Choroid plexus epithelial cell (primary cell): ENCODE measurements around the gene SHC3.

Experiments
- DNase-seq: peaks from one replicate; pipeline ENCODE4 v3.0.0-alpha.2; 2010; ENCODE audit warnings: low read depth
- H3K4me3 ChIP-seq: 2 replicates; pipeline ENCODE4 v1.5.1; 2011; ENCODE audit warnings: low read depth, mild to moderate bottlenecking, control low read depth, low read length, moderate library complexity
- TF ChIP-seq, protein P1 (sequence below): conservative IDR thresholded peaks from 2 replicates; pipeline ENCODE4 v1.5.1; 2011; ENCODE audit warnings: low read depth, mild to moderate bottlenecking, control low read depth, inconsistent platforms, low read length, moderate library complexity

SHC3 gene

GRCh38 chr9:89097219-89097618 lies 81.4 kb downstream of the SHC3 start:
- no peak for DNase-seq
- TF ChIP-seq, protein P1, sequence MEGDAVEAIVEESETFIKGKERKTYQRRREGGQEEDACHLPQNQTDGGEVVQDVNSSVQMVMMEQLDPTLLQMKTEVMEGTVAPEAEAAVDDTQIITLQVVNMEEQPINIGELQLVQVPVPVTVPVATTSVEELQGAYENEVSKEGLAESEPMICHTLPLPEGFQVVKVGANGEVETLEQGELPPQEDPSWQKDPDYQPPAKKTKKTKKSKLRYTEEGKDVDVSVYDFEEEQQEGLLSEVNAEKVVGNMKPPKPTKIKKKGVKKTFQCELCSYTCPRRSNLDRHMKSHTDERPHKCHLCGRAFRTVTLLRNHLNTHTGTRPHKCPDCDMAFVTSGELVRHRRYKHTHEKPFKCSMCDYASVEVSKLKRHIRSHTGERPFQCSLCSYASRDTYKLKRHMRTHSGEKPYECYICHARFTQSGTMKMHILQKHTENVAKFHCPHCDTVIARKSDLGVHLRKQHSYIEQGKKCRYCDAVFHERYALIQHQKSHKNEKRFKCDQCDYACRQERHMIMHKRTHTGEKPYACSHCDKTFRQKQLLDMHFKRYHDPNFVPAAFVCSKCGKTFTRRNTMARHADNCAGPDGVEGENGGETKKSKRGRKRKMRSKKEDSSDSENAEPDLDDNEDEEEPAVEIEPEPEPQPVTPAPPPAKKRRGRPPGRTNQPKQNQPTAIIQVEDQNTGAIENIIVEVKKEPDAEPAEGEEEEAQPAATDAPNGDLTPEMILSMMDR, result no peak

GRCh38 chr9:89096807-89097206 lies 81.8 kb downstream of the SHC3 start:
- DNase-seq, result no peak
- TF ChIP-seq, protein P1, result peak; percentile 9
- H3K4me3 ChIP-seq, result no peak overlapping the region

More at GRCh38 chr9:89097219-89097618, 81.4 kb downstream of the SHC3 start:
- no peak overlapping the region for H3K4me3 ChIP-seq

DNA sequence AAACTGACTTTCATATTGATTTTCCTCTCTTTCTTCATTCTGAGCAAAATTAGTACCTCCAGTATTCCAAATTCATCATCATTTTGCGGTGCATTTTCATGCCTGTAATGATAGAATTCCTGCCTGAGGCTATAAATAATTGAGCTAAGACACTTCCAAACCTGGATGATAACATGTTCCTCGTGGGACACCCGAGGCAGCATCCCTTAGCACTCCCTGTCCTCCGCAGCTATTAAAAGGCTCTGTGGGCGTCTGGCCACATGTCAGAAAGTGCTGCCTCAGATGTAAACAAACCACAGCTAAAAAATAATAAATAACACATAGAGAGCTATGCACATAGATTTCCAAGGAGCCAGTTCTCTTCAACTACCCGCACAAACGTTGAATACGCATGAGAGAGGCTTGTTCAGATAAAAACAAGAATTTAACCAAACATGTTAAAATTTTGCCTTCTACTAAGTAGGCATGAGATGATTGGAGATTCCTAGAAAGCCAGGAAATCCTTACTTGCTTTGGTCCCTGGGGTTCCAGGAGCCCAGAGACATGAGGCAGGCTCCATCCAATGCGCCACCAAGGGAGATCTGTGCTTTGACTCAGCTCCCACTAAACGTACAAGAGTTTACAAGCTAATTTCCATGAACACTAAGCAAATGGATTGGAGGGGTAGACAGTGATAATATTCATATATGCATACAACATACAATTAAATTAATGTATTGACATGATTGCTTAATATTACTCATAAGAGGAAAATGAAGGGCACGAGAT lies 82.7 kb downstream of the SHC3 start:
- DNase-seq, result peak; percentile 31
- TF ChIP-seq, protein P1, result no peak
- H3K4me3 ChIP-seq, result no peak overlapping the region

DNA sequence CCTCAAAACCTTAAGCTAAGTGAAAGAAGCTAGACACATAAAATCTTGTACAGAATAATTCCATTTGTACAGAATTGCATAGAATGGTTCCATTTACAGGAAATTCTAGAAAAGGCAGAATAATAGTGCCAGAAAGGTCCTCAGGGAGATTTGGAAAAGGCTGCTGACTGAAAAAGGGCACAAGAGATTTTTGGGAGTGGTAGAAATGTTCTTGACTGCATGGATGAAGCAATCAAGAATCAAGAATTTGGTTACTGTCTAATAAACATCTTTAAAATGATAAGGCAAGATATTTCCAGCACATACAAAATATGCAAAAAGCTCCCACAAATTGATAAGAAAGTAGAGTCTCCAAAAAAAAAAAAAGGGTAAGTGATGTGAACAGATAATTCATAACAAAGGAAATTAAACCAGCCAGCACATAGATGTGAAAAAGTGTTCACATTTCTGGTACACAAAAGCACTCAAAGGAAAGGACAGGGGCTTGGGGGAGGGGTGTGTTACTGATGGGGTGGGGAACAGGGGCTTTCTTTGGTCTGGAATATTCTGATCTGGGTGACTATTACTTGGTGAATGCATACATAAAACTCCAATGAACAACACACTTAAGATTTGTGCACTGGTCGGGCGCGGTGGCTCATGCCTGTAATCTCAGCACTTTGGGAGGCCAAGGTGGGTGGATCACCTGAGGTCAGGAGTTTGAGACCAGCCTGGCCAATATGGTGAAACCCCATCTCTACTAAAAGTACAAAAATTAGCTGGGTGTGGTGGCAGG lies 85.2 kb downstream of the SHC3 start:
- TF ChIP-seq, protein P1, result no peak
- H3K4me3 ChIP-seq, result no peak overlapping the region
- DNase-seq, result no peak

DNA sequence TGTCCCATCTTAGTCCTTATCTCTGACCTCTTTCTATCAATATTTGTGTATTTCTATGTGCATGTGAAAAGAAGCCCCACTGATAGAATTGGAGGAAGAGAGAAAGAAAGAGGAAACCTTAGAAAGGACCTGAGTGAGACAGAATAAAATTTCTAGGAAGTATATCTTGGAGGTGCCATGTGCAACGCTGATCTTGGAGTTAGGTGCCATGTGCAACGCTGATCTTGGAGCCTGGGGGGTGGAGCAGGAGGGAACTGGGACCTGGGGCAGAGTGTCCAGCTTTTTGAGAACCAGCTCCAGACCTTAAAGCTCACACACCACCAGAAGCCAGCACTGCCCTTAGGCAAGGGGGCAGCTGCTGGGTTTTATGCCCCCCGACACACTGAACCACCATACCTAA lies 89.4 kb downstream of the SHC3 start:
- no peak for DNase-seq
- H3K4me3 ChIP-seq, result no peak overlapping the region
- TF ChIP-seq, protein P1, result no peak

DNA sequence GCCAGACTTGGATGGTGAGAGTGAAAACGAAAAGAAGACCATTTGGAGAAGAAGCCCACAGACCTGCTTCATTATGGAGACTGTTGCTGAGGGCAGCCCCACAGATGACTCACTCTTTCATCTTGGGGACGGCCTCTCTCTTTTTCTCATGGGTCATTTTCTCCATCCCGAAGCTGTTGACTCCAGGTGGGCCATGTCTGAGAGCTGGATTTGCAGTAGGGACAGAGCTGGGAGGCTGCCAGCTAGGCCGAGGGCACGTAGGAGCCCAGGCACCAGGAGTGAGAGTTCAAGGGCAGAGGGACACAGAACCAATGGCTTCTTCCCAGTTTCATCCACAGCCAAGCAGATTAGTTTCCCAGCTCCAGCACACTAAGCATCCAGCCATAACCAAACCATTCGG lies 95.0 kb downstream of the SHC3 start:
- no peak overlapping the region for H3K4me3 ChIP-seq
- no peak for DNase-seq
- TF ChIP-seq, protein P1, result no peak
